Left lung (tissue), 14 donors: ENCODE data around the gene GDF9. TPM values are rescaled to one million over a fixed set of nuclear protein-coding genes. Genes with fewer than 3 reads are reported as not detected.

Experiments used
- ATAC-seq: fragments of 200-7000 bp; cut with Tn5 transposase; one replicate; pipeline ENCODE4 v1.9.1; 2020; ENCODE audit warnings: moderate library complexity
- DNase-seq, 4 donors: peaks; one replicate each; pipeline ENCODE4 v3.0.0-alpha.2; 2013 to 2020
- H3K27ac ChIP-seq, 2 donors: fragments of 200-600 bp; sonication (generic) in 1 of 2; one replicate each; pipeline versions ENCODE4 v1.5.0 to v1.8.0; 2020 to 2021
- H3K27me3 ChIP-seq, 2 donors: fragments of 200-600 bp; sonication (generic) in 1 of 2; one replicate each; pipeline versions ENCODE4 v1.5.0 to v1.8.0; 2020 to 2021
- H3K36me3 ChIP-seq, 2 donors: fragments of 200-600 bp; sonication (generic) in 1 of 2; one replicate each; pipeline versions ENCODE4 v1.5.0 to v1.8.0; 2020 to 2021
- H3K4me1 ChIP-seq, 2 donors: fragments of 200-600 bp; one replicate each; pipeline ENCODE4 v1.8.0; 2021
- H3K4me3 ChIP-seq, 2 donors: fragments of 200-600 bp; sonication (generic) in 1 of 2; one replicate each; pipeline versions ENCODE4 v1.5.0 to v1.8.0; 2020 to 2021; ENCODE audit warnings: mild to moderate bottlenecking in 1 of 2
- H3K9me3 ChIP-seq, 2 donors: fragments of 200-600 bp; sonication (generic) in 1 of 2; one replicate each; pipeline versions ENCODE4 v1.5.0 to v1.8.0; 2020 to 2021
- intact Hi-C, 2 donors: fragments of 100-400 bp; cut with DNase I; formaldehyde crosslinking; loops; one replicate each; pipeline versions ENCODE4 v1.11.2 to v1.14.2; 2022
- long read RNA-seq, 12 donors: library from polyadenylated mRNA in 2 of 12; unstranded in 2 of 12; transcript quantifications; one replicate each; pipeline ENCODE4 v2.0.0 and lab custom pipeline, GENCODE V29; 2019 to 2026
- polyA plus RNA-seq, 6 donors: library from polyadenylated mRNA; unstranded; fragments of 120-200 nt; gene quantifications; one replicate each; pipeline ENCODE4 v1.2.1, GENCODE V29; 2013; ENCODE audit not compliant: insufficient read length in 6 of 6
- total RNA-seq, 2 donors: library from RNA; stranded (reverse); fragmentation: NEBNext Ultra II Directional; extraction: Animal tissue kit (Norgen Biotek cat#: 25700); gene quantifications; one replicate each; pipeline ENCODE4 v1.2.1, GENCODE V29; 2021
- TF ChIP-seq, protein P1 (sequence below), 2 donors: fragments of 200-600 bp; sonication (generic) in 1 of 2; IDR thresholded peaks; one replicate each; pipeline versions ENCODE4 v1.5.0 to v1.8.0; 2021; ENCODE audit warnings: antibody characterized with exemption in 2 of 2
- donor health status: DM: no; HTN: yes; CAD: no.
- donor health status: DM: no; HTN: no; CAD: no.

The GDF9 gene
- total RNA-seq (under 1 TPM; 0.26 to 0.39 TPM), polyA plus RNA-seq (1 to 10 TPM; 1.0 to 1.6 (median 1.2) TPM)
- long read RNA-seq, donor 1, result 0 reads
- long read RNA-seq, donor 2, result 0 reads
- long read RNA-seq, donor 3, result 0 reads
- long read RNA-seq, donor 4, partial matches to known transcripts, result 1 of 1 reads
- long read RNA-seq, donor 4, other reads (novel, unspliced or antisense), result 0 of 1 reads
- long read RNA-seq, donor 5, result 0 reads
- long read RNA-seq, donor 6, result 0 reads
- long read RNA-seq, donor 7, result 0 reads
- long read RNA-seq, donor 8, result 0 reads
- long read RNA-seq, donor 9, result 0 reads
- long read RNA-seq, donor 10, result 0 reads
- long read RNA-seq, donor 11, partial matches to known transcripts, result 529 of 1,161 reads
- long read RNA-seq, donor 11, other reads (novel, unspliced or antisense), result 632 of 1,161 reads
- long read RNA-seq, donor 12, result 0 reads

- Histone ChIP-seq H3K4me1 (peaks cover 0 to 24% of the 10 kb centered on the region in 2 donors), H3K9me3 (no peaks in the 10 kb centered on the region), H3K4me3 (peak within 1 kb of the TSS; percentile 74 to 86), H3K36me3 (peaks cover 0 to 40% of the 10 kb centered on the region in 2 donors), H3K27ac (peak within 1 kb of the TSS; percentile 92 to 93), H3K27me3 (no peaks in the 10 kb centered on the region)
- ATAC-seq (peak; percentile 100), DNase-seq (peak; percentile 96 to 99 (median 98))
- intact Hi-C loops, result no loop called here
- TF ChIP-seq, protein P1, sequence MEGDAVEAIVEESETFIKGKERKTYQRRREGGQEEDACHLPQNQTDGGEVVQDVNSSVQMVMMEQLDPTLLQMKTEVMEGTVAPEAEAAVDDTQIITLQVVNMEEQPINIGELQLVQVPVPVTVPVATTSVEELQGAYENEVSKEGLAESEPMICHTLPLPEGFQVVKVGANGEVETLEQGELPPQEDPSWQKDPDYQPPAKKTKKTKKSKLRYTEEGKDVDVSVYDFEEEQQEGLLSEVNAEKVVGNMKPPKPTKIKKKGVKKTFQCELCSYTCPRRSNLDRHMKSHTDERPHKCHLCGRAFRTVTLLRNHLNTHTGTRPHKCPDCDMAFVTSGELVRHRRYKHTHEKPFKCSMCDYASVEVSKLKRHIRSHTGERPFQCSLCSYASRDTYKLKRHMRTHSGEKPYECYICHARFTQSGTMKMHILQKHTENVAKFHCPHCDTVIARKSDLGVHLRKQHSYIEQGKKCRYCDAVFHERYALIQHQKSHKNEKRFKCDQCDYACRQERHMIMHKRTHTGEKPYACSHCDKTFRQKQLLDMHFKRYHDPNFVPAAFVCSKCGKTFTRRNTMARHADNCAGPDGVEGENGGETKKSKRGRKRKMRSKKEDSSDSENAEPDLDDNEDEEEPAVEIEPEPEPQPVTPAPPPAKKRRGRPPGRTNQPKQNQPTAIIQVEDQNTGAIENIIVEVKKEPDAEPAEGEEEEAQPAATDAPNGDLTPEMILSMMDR (IDR thresholded peaks at IDR 0.05), result no peak
Observed at GRCh38 chr5:132866342-132867045, at the start of gene GDF9, which contains the start of gene UQCRQ. Gene GDF9 (minus strand): TSS chr5:132866469. CDS start chr5:132864533, 1,936 bp downstream. Gene UQCRQ (plus strand): TSS chr5:132866642. CDS start chr5:132866882, 240 bp downstream.

DNA sequence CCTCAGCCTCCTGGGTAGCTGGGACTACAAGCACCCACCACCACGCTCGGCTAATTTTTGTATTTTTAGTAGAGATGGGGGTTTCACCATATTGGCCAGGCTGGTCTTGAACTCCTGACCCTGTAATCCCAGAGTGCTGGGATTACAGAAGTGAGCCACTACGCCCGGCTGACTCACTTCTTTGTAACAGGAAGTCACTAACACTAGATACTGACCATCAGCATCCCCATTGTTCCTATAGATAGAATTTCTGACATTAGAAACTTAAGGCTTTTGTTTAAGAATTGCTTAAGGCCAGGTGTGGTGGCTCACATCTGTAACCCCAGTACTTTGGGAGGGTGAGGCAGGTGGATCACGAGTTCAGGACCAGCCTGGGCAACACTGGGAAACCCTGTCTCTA is 49.4 kb upstream of the GDF9 start:
- H3K36me3 ChIP-seq, result peaks cover 0 to 64% of the 10 kb centered on the region in 2 donors

DNA sequence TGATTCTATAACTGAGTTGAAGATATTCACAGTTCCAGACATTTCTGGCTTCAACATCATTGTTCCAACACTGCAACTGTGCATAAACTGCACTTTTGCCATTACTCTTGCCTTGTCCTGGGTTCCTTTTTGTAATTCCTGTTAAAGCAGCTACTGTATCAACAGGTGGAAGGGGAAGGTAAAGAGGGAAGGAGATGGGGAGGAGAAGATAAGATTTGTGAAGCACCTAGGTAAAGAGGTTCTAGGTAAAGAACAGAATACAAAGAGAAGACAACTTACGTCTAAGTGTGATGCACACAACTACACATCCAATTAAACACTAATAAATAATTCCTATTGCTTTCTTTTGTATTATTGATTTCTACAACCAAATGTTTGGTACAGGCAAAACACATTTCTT is 43.4 kb upstream of the GDF9 start:
- TF ChIP-seq, protein P1 (IDR thresholded peaks at IDR 0.05), result no peak
- no peak for ATAC-seq
- no peaks in the 10 kb centered on the region for H3K27me3 ChIP-seq
- peaks cover 0 to 13% of the 10 kb centered on the region in 2 donors for H3K4me1 ChIP-seq
- H3K9me3 ChIP-seq, result no peaks in the 10 kb centered on the region
- no peak overlapping the region for H3K4me3 ChIP-seq
- intact Hi-C loops, result no loop called here
- DNase-seq, result no peak
- H3K36me3 ChIP-seq, result peaks cover 0 to 45% of the 10 kb centered on the region in 2 donors
- H3K27ac ChIP-seq, result no peak overlapping the region

More for the DNA sequence above, 49.4 kb upstream of the GDF9 start:
- no peaks in the 10 kb centered on the region for H3K4me1 ChIP-seq
- intact Hi-C loops, result no loop called here
- TF ChIP-seq, protein P1 (IDR thresholded peaks at IDR 0.05), result no peak
- no peaks in the 10 kb centered on the region for H3K27me3 ChIP-seq
- ATAC-seq (peak; percentile 44), DNase-seq (no peak)
- H3K9me3 ChIP-seq, result no peaks in the 10 kb centered on the region
- no peak overlapping the region for H3K27ac ChIP-seq
- no peak overlapping the region for H3K4me3 ChIP-seq

GRCh38 chr5:132907161-132907560 is 40.9 kb upstream of the GDF9 start:
- H3K4me1 ChIP-seq, result peaks cover 0 to 13% of the 10 kb centered on the region in 2 donors
- DNase-seq (no peak), ATAC-seq (no peak)
- intact Hi-C loops, result no loop called here
- H3K9me3 ChIP-seq, result no peaks in the 10 kb centered on the region
- H3K27ac ChIP-seq, result no peak overlapping the region
- no peak overlapping the region for H3K4me3 ChIP-seq
- H3K27me3 ChIP-seq, result no peaks in the 10 kb centered on the region
- peaks cover 0 to 38% of the 10 kb centered on the region in 2 donors for H3K36me3 ChIP-seq
- TF ChIP-seq, protein P1 (IDR thresholded peaks at IDR 0.05), result no peak

DNA sequence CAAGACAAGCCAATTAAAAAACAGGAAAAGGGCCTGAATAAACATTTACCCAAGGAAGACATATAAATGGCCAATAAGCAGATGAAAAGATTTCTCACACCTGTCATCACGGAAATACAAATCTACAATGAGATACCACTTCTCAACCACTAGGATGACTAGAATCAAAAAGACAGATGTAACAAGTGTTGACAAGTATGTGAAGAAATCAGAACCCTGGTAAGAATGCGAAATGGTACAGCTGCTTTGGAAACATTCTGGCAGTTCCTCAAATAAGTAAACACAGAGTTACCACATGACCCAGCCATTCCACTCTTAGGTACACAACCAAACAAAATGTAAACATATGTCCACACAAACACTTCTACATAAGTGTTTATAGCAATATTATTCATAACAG is 39.7 kb upstream of the GDF9 start:
- TF ChIP-seq, protein P1 (IDR thresholded peaks at IDR 0.05), result no peak
- Histone ChIP-seq H3K27me3 (no peaks in the 10 kb centered on the region), H3K4me3 (no peak overlapping the region), H3K4me1 (peaks cover 0 to 13% of the 10 kb centered on the region in 2 donors), H3K9me3 (no peaks in the 10 kb centered on the region), H3K36me3 (peaks cover 0 to 39% of the 10 kb centered on the region in 2 donors), H3K27ac (no peak overlapping the region)
- intact Hi-C loops, result no loop called here
- ATAC-seq (peak; percentile 69), DNase-seq (peak in 1 of 4 donors; percentile 5)
